AG09319 (cell line): Measurements from ENCODE around the gene RPL10.
A peak's percentile ranks its signal among the peaks of the same experiment; 100 is the strongest.

Experiments used
- DNase-seq: peaks from one replicate; pipeline ENCODE4 v3.0.0-alpha.2; 2010; ENCODE audit warnings: low read depth; ENCODE audit errors: extremely low read depth
- TF ChIP-seq, protein P1 (sequence below): IDR thresholded peaks from 2 replicates; pipeline ENCODE4 v1.5.1; 2011; ENCODE audit warnings: low read depth, mild to moderate bottlenecking, inconsistent platforms, low read length, moderate library complexity

RPL10 gene

DNA sequence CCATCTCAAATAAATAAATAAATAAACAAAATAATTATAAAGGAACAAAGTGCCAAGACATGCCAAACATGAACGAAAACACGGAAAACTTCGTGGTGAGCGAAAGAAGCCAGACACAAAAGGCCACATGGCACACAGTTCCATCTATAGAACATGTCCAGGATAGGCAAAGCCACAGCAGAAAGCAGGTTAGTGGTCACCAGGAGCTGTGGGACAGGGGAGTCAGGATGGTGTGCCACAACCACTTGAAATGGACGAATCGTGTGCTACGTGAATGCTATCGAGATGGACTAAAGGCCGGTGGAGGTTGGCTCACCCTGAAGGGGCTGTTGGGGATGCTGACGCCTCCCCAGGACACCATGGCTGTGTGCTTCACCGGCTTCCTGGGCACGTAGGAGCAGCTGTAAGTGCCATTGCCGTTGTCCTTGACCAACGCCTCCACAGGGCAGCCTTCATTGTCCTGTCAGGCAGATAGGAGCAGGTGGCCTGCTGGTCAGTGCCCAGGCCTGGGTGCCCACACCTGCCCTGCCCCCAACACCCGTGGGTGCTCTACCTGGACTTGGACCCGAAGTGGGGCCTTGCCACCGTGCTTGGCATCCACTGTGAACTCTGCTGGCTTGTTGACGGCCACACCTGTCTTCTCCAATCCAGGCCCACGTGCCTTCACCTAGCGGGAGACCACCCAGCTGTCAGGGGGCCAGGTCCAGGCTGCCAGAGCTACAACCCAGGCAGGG lies 34.3 kb upstream of the RPL10 start:
- TF ChIP-seq, protein P1, sequence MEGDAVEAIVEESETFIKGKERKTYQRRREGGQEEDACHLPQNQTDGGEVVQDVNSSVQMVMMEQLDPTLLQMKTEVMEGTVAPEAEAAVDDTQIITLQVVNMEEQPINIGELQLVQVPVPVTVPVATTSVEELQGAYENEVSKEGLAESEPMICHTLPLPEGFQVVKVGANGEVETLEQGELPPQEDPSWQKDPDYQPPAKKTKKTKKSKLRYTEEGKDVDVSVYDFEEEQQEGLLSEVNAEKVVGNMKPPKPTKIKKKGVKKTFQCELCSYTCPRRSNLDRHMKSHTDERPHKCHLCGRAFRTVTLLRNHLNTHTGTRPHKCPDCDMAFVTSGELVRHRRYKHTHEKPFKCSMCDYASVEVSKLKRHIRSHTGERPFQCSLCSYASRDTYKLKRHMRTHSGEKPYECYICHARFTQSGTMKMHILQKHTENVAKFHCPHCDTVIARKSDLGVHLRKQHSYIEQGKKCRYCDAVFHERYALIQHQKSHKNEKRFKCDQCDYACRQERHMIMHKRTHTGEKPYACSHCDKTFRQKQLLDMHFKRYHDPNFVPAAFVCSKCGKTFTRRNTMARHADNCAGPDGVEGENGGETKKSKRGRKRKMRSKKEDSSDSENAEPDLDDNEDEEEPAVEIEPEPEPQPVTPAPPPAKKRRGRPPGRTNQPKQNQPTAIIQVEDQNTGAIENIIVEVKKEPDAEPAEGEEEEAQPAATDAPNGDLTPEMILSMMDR, result no peak
- DNase-seq, result no peak

DNA sequence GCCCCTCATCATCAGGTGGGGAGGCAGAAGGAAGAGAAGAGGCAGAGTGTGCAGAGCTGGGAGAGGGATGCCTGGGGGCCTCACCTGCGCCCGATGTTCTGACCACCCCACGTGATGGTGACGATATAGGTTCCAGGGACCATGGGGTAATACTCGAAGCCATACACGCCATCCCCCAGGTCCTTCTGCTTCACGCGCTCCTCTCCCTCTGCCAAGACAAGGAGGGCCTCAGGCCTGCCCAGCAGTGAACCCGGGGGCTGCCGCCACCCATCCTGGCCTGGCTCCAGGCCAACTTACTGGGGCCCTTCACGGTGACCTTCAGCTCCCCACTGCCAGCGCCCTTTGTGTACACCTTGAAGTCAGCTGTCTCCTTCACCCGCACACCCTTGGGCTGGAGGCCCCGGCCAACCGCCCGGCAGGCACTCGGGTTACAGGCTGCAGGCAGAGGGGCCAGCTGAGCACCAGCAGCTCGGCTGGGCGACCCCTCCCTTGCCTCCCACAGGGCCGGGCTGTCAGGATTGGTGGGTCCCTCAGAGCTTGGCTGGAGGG lies 33.1 kb upstream of the RPL10 start:
- DNase-seq, result no peak
- TF ChIP-seq, protein P1, result no peak

DNA sequence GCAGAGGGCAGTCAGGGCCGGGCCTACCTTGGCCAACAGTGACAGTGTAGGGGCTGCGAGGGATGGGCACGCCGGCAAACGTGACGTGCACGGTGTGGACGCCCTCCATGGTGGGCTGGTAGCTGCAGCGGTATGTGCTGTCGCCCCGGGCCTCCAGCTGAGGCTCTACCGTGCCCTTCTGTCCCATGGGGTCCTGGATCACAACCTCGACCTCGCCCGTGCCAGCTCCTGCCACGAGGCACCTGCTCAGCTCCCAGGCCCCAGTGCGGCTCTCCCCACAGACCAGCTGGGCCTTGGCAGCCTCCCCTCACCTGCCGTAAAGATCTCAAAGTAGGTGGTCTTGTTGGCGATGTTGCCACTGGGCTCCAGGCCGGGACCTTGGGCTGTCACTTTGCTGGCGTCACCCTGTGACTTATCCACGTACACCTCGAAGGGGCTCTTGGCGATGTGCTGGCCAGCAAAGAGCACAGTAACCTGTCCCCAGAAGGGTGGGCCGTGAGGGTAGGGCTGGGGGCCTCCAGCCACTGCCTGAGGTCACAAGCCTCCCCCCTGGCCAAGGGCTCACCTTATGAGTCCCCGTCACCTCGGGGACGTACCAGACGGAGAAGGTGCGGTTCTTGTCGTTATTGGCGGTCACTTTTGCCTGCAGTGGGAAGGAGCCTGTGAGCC lies 32.0 kb upstream of the RPL10 start:
- TF ChIP-seq, protein P1, result no peak
- no peak for DNase-seq

DNA sequence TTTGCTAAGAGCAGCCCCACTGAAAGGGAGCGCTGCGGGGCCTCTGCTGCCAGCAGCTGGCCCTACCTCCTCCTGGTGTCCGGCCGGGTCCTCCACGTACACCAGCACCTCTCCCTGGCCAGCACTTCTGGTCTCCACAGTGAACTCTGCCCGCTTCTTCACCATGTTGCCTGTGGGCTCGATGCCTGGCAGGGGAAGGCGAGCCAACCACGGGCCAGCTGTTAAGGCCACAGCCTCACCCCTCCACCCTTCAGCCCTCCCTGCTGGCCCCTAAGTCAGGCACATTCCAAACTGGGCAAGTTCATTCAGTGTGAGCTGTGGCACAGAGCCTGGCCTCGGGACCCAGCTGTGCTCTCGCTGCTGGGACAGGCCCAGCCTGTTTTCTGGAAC lies 31.5 kb upstream of the RPL10 start:
- TF ChIP-seq, protein P1, result no peak

DNA sequence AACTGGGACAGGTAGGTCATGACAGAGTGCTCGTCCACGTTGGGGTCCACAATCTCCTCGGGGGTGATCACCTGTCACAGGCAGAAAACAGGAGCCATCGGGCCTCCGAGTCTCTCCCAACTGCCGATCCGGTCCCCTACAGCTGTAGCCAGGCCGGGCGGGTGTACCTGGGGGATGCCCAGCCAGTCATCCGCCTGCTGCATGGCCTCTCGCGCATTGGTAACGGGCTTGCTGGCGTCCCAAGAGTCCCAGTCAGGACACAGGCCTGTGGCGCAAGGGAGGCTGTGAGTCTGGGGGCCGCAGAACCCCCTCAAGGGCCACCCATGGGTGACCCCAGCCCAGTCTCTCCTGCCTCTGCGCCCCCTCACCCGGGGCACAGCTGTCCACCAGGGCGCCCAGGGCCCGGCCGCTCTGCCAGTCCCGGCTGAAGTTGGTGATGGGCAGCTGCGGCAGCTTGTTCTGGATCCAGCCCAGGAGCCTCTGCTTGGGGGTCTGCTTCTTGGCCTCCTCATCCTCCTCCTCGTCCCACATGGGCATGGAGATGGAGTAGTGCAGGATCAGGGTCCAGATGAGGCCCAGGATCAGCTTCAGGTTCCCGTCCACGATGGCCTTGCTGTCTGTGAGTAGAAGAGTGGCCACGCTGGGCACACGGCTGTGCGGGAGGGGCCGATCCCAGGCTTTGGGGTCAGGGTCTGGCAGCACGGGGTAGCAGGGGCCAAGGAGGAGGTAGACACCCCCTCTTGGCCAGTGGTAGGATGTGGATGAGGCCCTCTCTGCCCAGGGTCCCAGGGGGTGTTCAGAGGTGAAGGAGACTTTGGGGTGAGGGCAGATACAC lies 30.5 kb upstream of the RPL10 start:
- TF ChIP-seq, protein P1, result no peak
- no peak for DNase-seq

More for the DNA sequence above, 31.5 kb upstream of the RPL10 start:
- no peak for DNase-seq

DNA sequence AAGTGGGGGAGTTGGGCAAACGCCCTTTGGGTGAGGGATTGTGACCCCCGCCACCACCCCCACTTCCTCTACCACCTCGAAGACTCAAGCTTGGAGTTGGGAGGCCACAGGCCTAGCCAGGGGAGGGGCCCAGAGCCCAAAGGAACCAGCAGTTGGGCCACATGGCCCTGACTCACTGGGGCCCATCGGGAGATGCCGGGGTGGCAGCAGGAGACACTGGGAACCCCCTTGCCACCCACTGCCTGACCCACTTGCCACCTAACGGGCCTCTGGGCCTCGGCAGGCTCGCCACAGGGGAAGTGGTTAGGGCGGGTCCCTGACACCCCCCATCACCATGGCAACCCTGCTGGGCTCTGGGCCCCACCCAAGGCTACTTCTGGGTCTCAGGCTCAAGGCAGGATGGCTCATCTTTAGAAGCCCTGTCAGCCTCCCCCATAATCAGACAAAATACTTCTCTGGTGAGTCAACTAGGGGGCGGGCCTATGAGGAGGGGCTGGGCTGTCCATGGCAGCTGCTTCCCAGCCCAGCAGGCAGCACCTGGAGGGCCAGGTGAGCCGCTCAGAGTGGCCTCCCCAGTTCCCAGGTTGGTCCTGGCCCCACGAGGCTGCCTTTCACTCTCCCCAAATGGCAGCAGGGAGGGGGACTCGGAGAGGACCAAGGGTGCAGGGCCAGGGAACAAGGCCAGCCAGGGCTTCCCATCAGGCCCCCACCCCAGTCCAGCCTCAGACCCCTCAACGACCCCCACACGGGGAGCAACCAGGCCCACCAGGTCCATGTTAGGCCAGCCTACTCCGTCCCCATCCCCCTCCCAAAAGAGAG lies 29.3 kb upstream of the RPL10 start:
- peak; percentile 79 for DNase-seq
- TF ChIP-seq, protein P1, result no peak
